K562 (cell line): ENCODE measurements around the gene DAPK3. TPM values are rescaled to one million over a fixed set of nuclear protein-coding genes. Genes with fewer than 3 reads are reported as not detected.

Experiments
- ATAC-seq: fragments of 200-7000 bp; cut with Tn5 transposase; 3 replicates; pipeline ENCODE4 v1.9.1; 2020; ENCODE audit warnings: moderate library complexity
- BruUV-seq: library from RNA; stranded (reverse); fragments of 400-500 nt; replicated peaks from 2 replicates; lab custom pipeline; 2021; lab: Mats Ljungman, UMichigan
- CTCF ChIA-PET: fragments of 300-600 bp; formaldehyde crosslinking; extraction: SDS; loops from one replicate; lab custom pipeline; 2021; ENCODE audit warnings: low intra/inter-chr PET ratio; lab: Yijun Ruan, JAX
- POLR2A ChIA-PET: fragments of 300-600, 350-650 bp; sonication (Branson Sonifier 250); formaldehyde crosslinking; extraction: SDS; loops from one replicate; lab custom pipeline; 2021; ENCODE audit warnings: antibody characterized with exemption, inconsistent platforms; lab: Yijun Ruan, JAX
- DNase-seq, 4 experiments: peaks; one replicate each; pipeline versions ENCODE4 v3.0.0 to v3.0.0-alpha.2; 2011 to 2018; ENCODE audit warnings: low spot score in 3 of 4, mixed read lengths in 3 of 4; ENCODE audit errors: extremely low read depth in 1 of 4
- FAIRE-seq: peaks from 2 replicates; lab custom pipeline; 2011; peaks lifted over from hg19 to GRCh38; lab: Jason Lieb, UNC
- H2AFZ ChIP-seq: 2 replicates; pipeline ENCODE4 v1.6.0; 2011; ENCODE audit warnings: low read depth, low read length, control low read depth, inconsistent platforms
- H3K27ac ChIP-seq: fragments of 200-600 bp; 3 replicates; pipeline ENCODE4 v1.8.0; 2011; ENCODE audit warnings: low read depth, mild to moderate bottlenecking, control low read depth, inconsistent platforms, low read length, moderate library complexity, mixed read lengths; ENCODE audit errors: extremely low read depth
- H3K27me3 ChIP-seq, 2 experiments: fragments of 300-600 bp in 1 of 2; 2 replicates in 1 of 2; 3 replicates in 1 of 2; pipeline versions ENCODE4 v1.6.0 to v1.8.0; 2011; ENCODE audit warnings: inconsistent platforms in 2 of 2, low read length in 2 of 2, mild to moderate bottlenecking in 1 of 2, mixed read lengths in 1 of 2, moderate library complexity in 1 of 2; ENCODE audit not compliant: control insufficient read depth in 2 of 2, insufficient read depth in 2 of 2
- H3K36me3 ChIP-seq: fragments of 300-600 bp; 3 replicates; pipeline ENCODE4 v1.8.0; 2011; ENCODE audit warnings: mild to moderate bottlenecking, low read length, inconsistent platforms; ENCODE audit not compliant: control insufficient read depth, insufficient read depth
- H3K4me1 ChIP-seq, 2 experiments: fragments of 200-600 bp in 1 of 2; replicated peaks in 1 of 2; 2 replicates in 1 of 2; 3 replicates in 1 of 2; pipeline versions ENCODE4 v1.5.1 to v1.8.0; 2011; ENCODE audit warnings: inconsistent platforms in 2 of 2, low read length in 2 of 2, mild to moderate bottlenecking in 1 of 2, mixed read lengths in 1 of 2, moderate library complexity in 1 of 2; ENCODE audit not compliant: control insufficient read depth in 2 of 2, insufficient read depth in 2 of 2
- H3K4me2 ChIP-seq: 2 replicates; pipeline ENCODE4 v1.6.1; 2011; ENCODE audit warnings: low read length, control low read depth, inconsistent platforms, mixed read lengths; ENCODE audit not compliant: insufficient read depth
- H3K4me3 ChIP-seq: fragments of 200-600 bp; sonication (generic), shearing (Covaris generic); 2 replicates; pipeline ENCODE4 v1.5.1; 2016; ENCODE audit warnings: control low read depth, inconsistent platforms
- H3K79me2 ChIP-seq: fragments of 200-600 bp; 3 replicates; pipeline ENCODE4 v1.8.0; 2011; ENCODE audit warnings: low read length, inconsistent platforms; ENCODE audit not compliant: control insufficient read depth, insufficient read depth
- H3K9ac ChIP-seq, 2 experiments: 2 replicates each; pipeline versions ENCODE4 v1.6.0 to v1.6.1; 2011; ENCODE audit warnings: low read depth in 2 of 2, low read length in 2 of 2, control low read depth in 1 of 2, inconsistent platforms in 1 of 2, mild to moderate bottlenecking in 1 of 2, mixed read lengths in 1 of 2; ENCODE audit not compliant: insufficient read depth in 1 of 2
- H3K9me1 ChIP-seq: one replicate; pipeline ENCODE4 v1.6.0; 2011; ENCODE audit warnings: inconsistent platforms, mild to moderate bottlenecking, low read length, moderate library complexity; ENCODE audit not compliant: control insufficient read depth, insufficient read depth
- H3K9me3 ChIP-seq: replicated peaks from 2 replicates; pipeline ENCODE4 v1.5.1; 2011; ENCODE audit warnings: low read depth, low read length, inconsistent platforms; ENCODE audit not compliant: control insufficient read depth, insufficient read depth
- H4K20me1 ChIP-seq: replicated peaks from 2 replicates; pipeline ENCODE4 v1.6.1; 2011; ENCODE audit warnings: low read length, inconsistent platforms, mixed read lengths; ENCODE audit not compliant: control insufficient read depth, insufficient read depth
- C11orf30 ChIP-seq: fragments of 450-650 bp; IDR thresholded peaks from 2 replicates; pipeline ENCODE4 v1.6.1; 2016; ENCODE audit warnings: low read depth, mild to moderate bottlenecking
- CBX3 ChIP-seq, 2 experiments: IDR thresholded peaks; 1 replicate in 1 of 2; 2 replicates in 1 of 2; pipeline ENCODE4 v1.6.1; 2012; ENCODE audit warnings: inconsistent platforms in 2 of 2, low read length in 2 of 2, borderline replicate concordance in 1 of 2, control low read depth in 1 of 2
- EHMT2 ChIP-seq: fragments of 450-650 bp; IDR thresholded peaks from 2 replicates; pipeline ENCODE4 v1.6.1; 2018; ENCODE audit warnings: antibody characterized with exemption
- MAZ ChIP-seq, 2 experiments: fragments of 450-650 bp in 1 of 2; sonication (generic) in 1 of 2; formaldehyde crosslinking; IDR thresholded peaks in 1 of 2; conservative IDR thresholded peaks in 1 of 2; 2 replicates each; pipeline versions ENCODE4 v1.4.0 to v1.5.0; 2020; ENCODE audit warnings: mild to moderate bottlenecking in 1 of 2, missing genetic modification reagents in 1 of 2
- TRIM28 ChIP-seq: fragments of 450-650 bp; IDR thresholded peaks from 2 replicates; pipeline ENCODE4 v1.6.1; 2017
- ZNF41 ChIP-seq: fragments of 250-450 bp; sonication (Bioruptor Pico); conservative IDR thresholded peaks from 2 replicates; pipeline ENCODE4 v1.4.0; 2020; ENCODE audit warnings: mild to moderate bottlenecking
- in situ Hi-C: fragments of 300-500 bp; cut with MboI; formaldehyde crosslinking; loops from 4 replicates; pipeline ENCODE4 v1.15.0; 2018; ENCODE audit warnings: inconsistent platforms, mixed read lengths
- intact Hi-C: fragments of 100-400 bp; cut with micrococcal nuclease; formaldehyde crosslinking; loops from 2 replicates; pipeline ENCODE4 v1.14.2; 2022
- polyA plus RNA-seq, 8 experiments: library from polyadenylated mRNA; depleted of rRNA in 4 of 8; stranded (reverse) in 5 of 8; unstranded in 3 of 8; fragments of >200 nt; fragmentation: Nextera tagmentation in 2 of 8; fragmentation: Illumina TruSeq in 1 of 8; extraction: Ambion mirVana in 2 of 8; extraction: Trizol in 1 of 8; gene quantifications; 2 replicates each; pipeline versions ENCODE4 v1.2.1 to v1.2.3, GENCODE V29; 2011 to 2014; ENCODE audit warnings: inconsistent platforms in 1 of 8, missing spikeins in 1 of 8
- total RNA-seq, 7 experiments: library from RNA; depleted of rRNA in 6 of 7; stranded (reverse); fragments of >200 nt in 6 of 7; fragmentation: Illumina TruSeq in 2 of 7; extraction: Trizol in 2 of 7; gene quantifications; 2 replicates each; pipeline versions ENCODE4 v1.2.1 to v1.2.3, GENCODE V29; 2011 to 2021; ENCODE audit warnings: low replicate concordance in 1 of 7
- TF ChIP-seq, protein P1 (sequence below): fragments of 250-450 bp; sonication (Bioruptor Pico); IDR thresholded peaks from 2 replicates; pipeline ENCODE4 v1.4.0; 2020

Gene DAPK3
- total and polyA plus RNA-seq, 9 of the 15 experiments (the other 6 are each of a cell fraction or from before 2014, with no cell fraction given), result 0.14 to 63.4 (median 25.0) TPM

DNA sequence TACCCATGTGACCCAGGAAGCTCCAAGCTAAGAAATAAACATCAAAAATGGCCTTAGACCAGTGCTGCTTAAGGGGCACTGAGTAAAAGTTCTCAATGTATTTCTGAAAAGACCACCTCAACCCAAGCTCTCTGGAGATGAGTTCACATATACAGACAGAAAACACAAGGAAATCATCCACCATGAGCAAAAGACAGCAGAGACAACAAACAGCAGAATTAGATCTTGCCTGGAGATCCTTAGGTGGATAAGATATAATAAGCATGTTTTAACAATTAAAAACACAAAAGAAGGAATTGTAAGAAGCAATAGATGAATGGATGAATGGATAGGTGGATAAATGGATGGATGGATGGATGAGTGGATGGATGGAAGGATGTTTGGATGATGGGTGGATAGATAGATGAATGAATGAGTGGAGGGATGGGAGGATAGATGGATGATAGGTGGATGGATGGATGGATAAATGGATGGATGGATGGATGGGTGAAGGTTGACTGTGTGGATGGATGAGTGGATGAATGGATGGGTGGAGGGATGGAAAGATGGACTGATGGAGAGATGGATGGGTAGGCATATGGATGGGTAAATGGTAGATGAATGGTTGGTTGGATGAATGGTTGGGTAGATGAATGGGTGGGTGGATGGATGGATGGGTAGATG, 47.7 kb downstream of the DAPK3 start:
- H2AFZ ChIP-seq, result no peak overlapping the region
- H3K4me2 ChIP-seq, result no peak overlapping the region
- H3K4me1 ChIP-seq, result peaks cover 0 to 5% of the 10 kb centered on the region in 2 experiments; a peak in 2 of 5 replicates
- ChIA-PET CTCF (no interaction called here), POLR2A (no interaction called here)
- H3K9ac ChIP-seq, result no peak overlapping the region
- no TSS peak for BruUV-seq
- FAIRE-seq, result no peak
- H3K79me2 ChIP-seq, result no peaks in the 10 kb centered on the region
- H3K4me3 ChIP-seq, result no peak overlapping the region
- H4K20me1 ChIP-seq, result no peaks in the 10 kb centered on the region
- peaks cover 10% of the 10 kb centered on the region for H3K9me3 ChIP-seq
- intact Hi-C loops (no loop called here), in situ Hi-C loops (no loop called here)
- H3K27me3 ChIP-seq, result peaks cover 23 to 49% of the 10 kb centered on the region in 2 experiments; a peak in 3 of 5 replicates
- no peaks in the 10 kb centered on the region for H3K9me1 ChIP-seq
- TF ChIP-seq, protein P1, sequence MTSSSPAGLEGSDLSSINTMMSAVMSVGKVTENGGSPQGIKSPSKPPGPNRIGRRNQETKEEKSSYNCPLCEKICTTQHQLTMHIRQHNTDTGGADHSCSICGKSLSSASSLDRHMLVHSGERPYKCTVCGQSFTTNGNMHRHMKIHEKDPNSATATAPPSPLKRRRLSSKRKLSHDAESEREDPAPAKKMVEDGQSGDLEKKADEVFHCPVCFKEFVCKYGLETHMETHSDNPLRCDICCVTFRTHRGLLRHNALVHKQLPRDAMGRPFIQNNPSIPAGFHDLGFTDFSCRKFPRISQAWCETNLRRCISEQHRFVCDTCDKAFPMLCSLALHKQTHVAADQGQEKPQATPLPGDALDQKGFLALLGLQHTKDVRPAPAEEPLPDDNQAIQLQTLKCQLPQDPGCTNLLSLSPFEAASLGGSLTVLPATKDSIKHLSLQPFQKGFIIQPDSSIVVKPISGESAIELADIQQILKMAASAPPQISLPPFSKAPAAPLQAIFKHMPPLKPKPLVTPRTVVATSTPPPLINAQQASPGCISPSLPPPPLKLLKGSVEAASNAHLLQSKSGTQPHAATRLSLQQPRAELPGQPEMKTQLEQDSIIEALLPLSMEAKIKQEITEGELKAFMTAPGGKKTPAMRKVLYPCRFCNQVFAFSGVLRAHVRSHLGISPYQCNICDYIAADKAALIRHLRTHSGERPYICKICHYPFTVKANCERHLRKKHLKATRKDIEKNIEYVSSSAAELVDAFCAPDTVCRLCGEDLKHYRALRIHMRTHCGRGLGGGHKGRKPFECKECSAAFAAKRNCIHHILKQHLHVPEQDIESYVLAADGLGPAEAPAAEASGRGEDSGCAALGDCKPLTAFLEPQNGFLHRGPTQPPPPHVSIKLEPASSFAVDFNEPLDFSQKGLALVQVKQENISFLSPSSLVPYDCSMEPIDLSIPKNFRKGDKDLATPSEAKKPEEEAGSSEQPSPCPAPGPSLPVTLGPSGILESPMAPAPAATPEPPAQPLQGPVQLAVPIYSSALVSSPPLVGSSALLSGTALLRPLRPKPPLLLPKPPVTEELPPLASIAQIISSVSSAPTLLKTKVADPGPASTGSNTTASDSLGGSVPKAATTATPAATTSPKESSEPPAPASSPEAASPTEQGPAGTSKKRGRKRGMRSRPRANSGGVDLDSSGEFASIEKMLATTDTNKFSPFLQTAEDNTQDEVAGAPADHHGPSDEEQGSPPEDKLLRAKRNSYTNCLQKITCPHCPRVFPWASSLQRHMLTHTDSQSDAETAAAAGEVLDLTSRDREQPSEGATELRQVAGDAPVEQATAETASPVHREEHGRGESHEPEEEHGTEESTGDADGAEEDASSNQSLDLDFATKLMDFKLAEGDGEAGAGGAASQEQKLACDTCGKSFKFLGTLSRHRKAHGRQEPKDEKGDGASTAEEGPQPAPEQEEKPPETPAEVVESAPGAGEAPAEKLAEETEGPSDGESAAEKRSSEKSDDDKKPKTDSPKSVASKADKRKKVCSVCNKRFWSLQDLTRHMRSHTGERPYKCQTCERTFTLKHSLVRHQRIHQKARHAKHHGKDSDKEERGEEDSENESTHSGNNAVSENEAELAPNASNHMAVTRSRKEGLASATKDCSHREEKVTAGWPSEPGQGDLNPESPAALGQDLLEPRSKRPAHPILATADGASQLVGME (CRISPR knock-in tag), result no peak
- TF ChIP-seq MAZ (CRISPR knock-in tag; conservative IDR thresholded peaks at IDR 0.05 in 1 of 2, IDR thresholded peaks at IDR 0.05 in 1 of 2), result no peak
- TF ChIP-seq TRIM28, result peak; percentile 72; the same call in 1 of the 2 replicates
- 0 out of 3 replicates have a peak, but pooled peaks of 1 of the 2 experiments have one; percentile 31 for TF ChIP-seq CBX3 (IDR thresholded peaks at IDR 0.05; ENCODE audit: borderline replicate concordance in 1 of 2, low read length in 2 of 2)
- no peak for TF ChIP-seq C11orf30
- peak; percentile 99 for TF ChIP-seq ZNF41 (CRISPR knock-in tag)
- peak; percentile 74 for TF ChIP-seq EHMT2
- no peak for DNase-seq
- no peak overlapping the region for H3K27ac ChIP-seq
- ATAC-seq, result no peak
- H3K36me3 ChIP-seq, result no peaks in the 10 kb centered on the region
